OCI-LY1 (cell line): ENCODE results near the gene IL21R.
A peak's percentile ranks its signal among the peaks of the same experiment; 100 is the strongest.

ENCODE experiments used
- H2AFZ ChIP-seq: fragments of 200-600 bp; sonication (generic), shearing (Covaris generic); 2 replicates; pipeline ENCODE4 v1.6.0; 2014; ENCODE audit warnings: antibody characterized with exemption, mild to moderate bottlenecking, low read length
- H3F3A ChIP-seq: fragments of 200-600 bp; sonication (generic), shearing (Covaris generic); 2 replicates; pipeline ENCODE4 v1.6.0; 2014; ENCODE audit warnings: mild to moderate bottlenecking, antibody characterized with exemption, low read length, moderate library complexity; ENCODE audit not compliant: insufficient read depth
- H3K27ac ChIP-seq: fragments of 200-600 bp; sonication (generic); 2 replicates; pipeline ENCODE4 v1.5.1; 2014; ENCODE audit warnings: low read length, mixed run types, mild to moderate bottlenecking, low read depth; ENCODE audit not compliant: poor library complexity, severe bottlenecking
- H3K27me3 ChIP-seq: fragments of 200-600 bp; sonication (generic); 2 replicates; pipeline ENCODE4 v1.6.0; 2014; ENCODE audit warnings: antibody characterized with exemption, mild to moderate bottlenecking, low read length, moderate library complexity; ENCODE audit not compliant: insufficient read depth
- H3K36me3 ChIP-seq: fragments of 200-600 bp; sonication (generic); 2 replicates; pipeline ENCODE4 v1.6.1; 2014; ENCODE audit warnings: mild to moderate bottlenecking, antibody characterized with exemption, low read length, moderate library complexity, mixed read lengths; ENCODE audit not compliant: insufficient read depth
- H3K4me1 ChIP-seq: fragments of 200-600 bp; sonication (generic); 2 replicates; pipeline ENCODE4 v1.5.1; 2014; ENCODE audit warnings: mild to moderate bottlenecking, low read length, moderate library complexity; ENCODE audit not compliant: insufficient read depth, severe bottlenecking
- H3K4me2 ChIP-seq: fragments of 200-600 bp; sonication (generic), shearing (Covaris generic); 2 replicates; pipeline ENCODE4 v1.6.1; 2014; ENCODE audit warnings: low read length
- H3K4me3 ChIP-seq: fragments of 200-600 bp; sonication (generic); 2 replicates; pipeline ENCODE4 v1.5.1; 2014; ENCODE audit warnings: low read length, low read depth, mild to moderate bottlenecking, mixed read lengths; ENCODE audit not compliant: poor library complexity, severe bottlenecking
- H3K79me2 ChIP-seq: fragments of 200-600 bp; shearing (Covaris generic); 2 replicates; pipeline ENCODE4 v1.6.1; 2016; ENCODE audit warnings: mixed run types, low read length, mixed read lengths; ENCODE audit not compliant: insufficient read depth
- H3K9ac ChIP-seq: fragments of 200-600 bp; sonication (generic), shearing (Covaris generic); 2 replicates; pipeline ENCODE4 v1.6.1; 2014; ENCODE audit warnings: mild to moderate bottlenecking, low read length, mixed read lengths
- H3K9me2 ChIP-seq: fragments of 200-600 bp; sonication (generic), shearing (Covaris generic); 2 replicates; pipeline ENCODE4 v1.6.1; 2014; ENCODE audit warnings: low read depth, mild to moderate bottlenecking, low read length, mixed read lengths
- H3K9me3 ChIP-seq: fragments of 200-600 bp; shearing (Covaris generic); 2 replicates; pipeline ENCODE4 v1.6.1; 2014; ENCODE audit warnings: low read length, mixed read lengths
- H4K20me1 ChIP-seq: fragments of 200-600 bp; sonication (generic), shearing (Covaris generic); 2 replicates; pipeline ENCODE4 v1.6.0; 2016; ENCODE audit warnings: mild to moderate bottlenecking, low read length; ENCODE audit not compliant: insufficient read depth
- CTCF ChIP-seq: fragments of 200-600 bp; sonication (generic), shearing (Covaris generic); IDR thresholded peaks from 2 replicates; pipeline ENCODE4 v1.5.1; 2017; ENCODE audit warnings: mild to moderate bottlenecking, antibody characterized with exemption, low read length, moderate library complexity, mixed read lengths
- EZH2 ChIP-seq: fragments of 200-600 bp; sonication (generic), shearing (Covaris generic); IDR thresholded peaks from 2 replicates; pipeline ENCODE4 v1.8.0; 2017; ENCODE audit warnings: borderline replicate concordance, mixed run types, mild to moderate bottlenecking, antibody characterized with exemption, low read length, moderate library complexity, mixed read lengths

Gene IL21R

GRCh38 chr16:27366687-27367460, 35.1 kb upstream of the IL21R start:
- Histone ChIP-seq H4K20me1 (no peaks in the 10 kb centered on the region), H3K27ac (peak overlapping the region; percentile 88), H3K36me3 (peaks cover 24% of the 10 kb centered on the region), H3K4me3 (no peak overlapping the region), H3K9me3 (peaks cover 9% of the 10 kb centered on the region), H3K4me1 (peaks cover 16% of the 10 kb centered on the region), H3K9me2 (no peaks in the 10 kb centered on the region), H3F3A (no peaks in the 10 kb centered on the region), H2AFZ (no peak overlapping the region), H3K27me3 (peaks cover 7% of the 10 kb centered on the region; the same call in 1 of the 2 replicates), H3K4me2 (peak overlapping the region; percentile 78; the same call in 1 of the 2 replicates), H3K79me2 (no peaks in the 10 kb centered on the region), H3K9ac (no peak overlapping the region)
- TF ChIP-seq EZH2 (no peak), CTCF (no peak)

- Histone ChIP-seq H3K27me3 (peaks cover 7% of the 10 kb centered on the region; the same call in 1 of the 2 replicates), H3K9ac (peak overlapping the region; percentile 50), H3K36me3 (peaks cover 16% of the 10 kb centered on the region), H3K27ac (peak overlapping the region; percentile 88), H2AFZ (no peak overlapping the region), H3K4me3 (peak overlapping the region; percentile 47), H3K9me2 (no peaks in the 10 kb centered on the region), H3K9me3 (peaks cover 9% of the 10 kb centered on the region), H3F3A (no peaks in the 10 kb centered on the region), H4K20me1 (no peaks in the 10 kb centered on the region), H3K79me2 (no peaks in the 10 kb centered on the region), H3K4me2 (peak overlapping the region; percentile 78), H3K4me1 (peaks cover 16% of the 10 kb centered on the region)
- TF ChIP-seq CTCF: peak; percentile 78
- no peak for TF ChIP-seq EZH2
Observed at GRCh38 chr16:27367461-27368357, 34.3 kb upstream of the IL21R start.

GRCh38 chr16:27368358-27368722, 33.6 kb upstream of the IL21R start:
- H3K9me3 ChIP-seq: peaks cover 9% of the 10 kb centered on the region
- TF ChIP-seq CTCF (no peak), EZH2 (no peak)
- no peaks in the 10 kb centered on the region for H3K9me2 ChIP-seq
- H3K9ac ChIP-seq: no peak overlapping the region
- H2AFZ ChIP-seq: no peak overlapping the region
- H3K4me2 ChIP-seq: peak overlapping the region; percentile 78; the same call in 1 of the 2 replicates
- no peaks in the 10 kb centered on the region for H4K20me1 ChIP-seq
- no peak overlapping the region for H3K4me3 ChIP-seq
- H3K27me3 ChIP-seq: peaks cover 7% of the 10 kb centered on the region; the same call in 1 of the 2 replicates
- peaks cover 10% of the 10 kb centered on the region for H3K36me3 ChIP-seq
- no peaks in the 10 kb centered on the region for H3K79me2 ChIP-seq
- peaks cover 16% of the 10 kb centered on the region for H3K4me1 ChIP-seq
- no peaks in the 10 kb centered on the region for H3F3A ChIP-seq
- H3K27ac ChIP-seq: no peak overlapping the region
